K562 (cell line): Measurements from ENCODE around the gene PTPRO. TPM values are rescaled to one million over a fixed set of nuclear protein-coding genes. Genes with fewer than 3 reads are reported as not detected.

Experiments
- ATAC-seq: fragments of 200-7000 bp; cut with Tn5 transposase; 3 replicates; pipeline ENCODE4 v1.9.1; 2020; ENCODE audit warnings: moderate library complexity
- BruUV-seq: library from RNA; stranded (reverse); fragments of 400-500 nt; replicated peaks from 2 replicates; lab custom pipeline; 2021; lab: Mats Ljungman, UMichigan
- CTCF ChIA-PET: fragments of 300-600 bp; formaldehyde crosslinking; extraction: SDS; loops from one replicate; lab custom pipeline; 2021; ENCODE audit warnings: low intra/inter-chr PET ratio; lab: Yijun Ruan, JAX
- POLR2A ChIA-PET: fragments of 300-600, 350-650 bp; sonication (Branson Sonifier 250); formaldehyde crosslinking; extraction: SDS; loops from one replicate; lab custom pipeline; 2021; ENCODE audit warnings: antibody characterized with exemption, inconsistent platforms; lab: Yijun Ruan, JAX
- DNase-seq, 4 experiments: peaks; one replicate each; pipeline versions ENCODE4 v3.0.0 to v3.0.0-alpha.2; 2011 to 2018; ENCODE audit warnings: low spot score in 3 of 4, mixed read lengths in 3 of 4; ENCODE audit errors: extremely low read depth in 1 of 4
- FAIRE-seq: peaks from 2 replicates; lab custom pipeline; 2011; peaks lifted over from hg19 to GRCh38; lab: Jason Lieb, UNC
- H2AFZ ChIP-seq: 2 replicates; pipeline ENCODE4 v1.6.0; 2011; ENCODE audit warnings: low read depth, low read length, control low read depth, inconsistent platforms
- H3K27ac ChIP-seq: fragments of 200-600 bp; 3 replicates; pipeline ENCODE4 v1.8.0; 2011; ENCODE audit warnings: low read depth, mild to moderate bottlenecking, control low read depth, inconsistent platforms, low read length, moderate library complexity, mixed read lengths; ENCODE audit errors: extremely low read depth
- H3K27me3 ChIP-seq, 2 experiments: fragments of 300-600 bp in 1 of 2; 2 replicates in 1 of 2; 3 replicates in 1 of 2; pipeline versions ENCODE4 v1.6.0 to v1.8.0; 2011; ENCODE audit warnings: inconsistent platforms in 2 of 2, low read length in 2 of 2, mild to moderate bottlenecking in 1 of 2, mixed read lengths in 1 of 2, moderate library complexity in 1 of 2; ENCODE audit not compliant: control insufficient read depth in 2 of 2, insufficient read depth in 2 of 2
- H3K36me3 ChIP-seq: fragments of 300-600 bp; 3 replicates; pipeline ENCODE4 v1.8.0; 2011; ENCODE audit warnings: mild to moderate bottlenecking, low read length, inconsistent platforms; ENCODE audit not compliant: control insufficient read depth, insufficient read depth
- H3K4me1 ChIP-seq, 2 experiments: fragments of 200-600 bp in 1 of 2; replicated peaks in 1 of 2; 2 replicates in 1 of 2; 3 replicates in 1 of 2; pipeline versions ENCODE4 v1.5.1 to v1.8.0; 2011; ENCODE audit warnings: inconsistent platforms in 2 of 2, low read length in 2 of 2, mild to moderate bottlenecking in 1 of 2, mixed read lengths in 1 of 2, moderate library complexity in 1 of 2; ENCODE audit not compliant: control insufficient read depth in 2 of 2, insufficient read depth in 2 of 2
- H3K4me2 ChIP-seq: 2 replicates; pipeline ENCODE4 v1.6.1; 2011; ENCODE audit warnings: low read length, control low read depth, inconsistent platforms, mixed read lengths; ENCODE audit not compliant: insufficient read depth
- H3K4me3 ChIP-seq: fragments of 200-600 bp; sonication (generic), shearing (Covaris generic); 2 replicates; pipeline ENCODE4 v1.5.1; 2016; ENCODE audit warnings: control low read depth, inconsistent platforms
- H3K79me2 ChIP-seq: fragments of 200-600 bp; 3 replicates; pipeline ENCODE4 v1.8.0; 2011; ENCODE audit warnings: low read length, inconsistent platforms; ENCODE audit not compliant: control insufficient read depth, insufficient read depth
- H3K9ac ChIP-seq, 2 experiments: 2 replicates each; pipeline versions ENCODE4 v1.6.0 to v1.6.1; 2011; ENCODE audit warnings: low read depth in 2 of 2, low read length in 2 of 2, control low read depth in 1 of 2, inconsistent platforms in 1 of 2, mild to moderate bottlenecking in 1 of 2, mixed read lengths in 1 of 2; ENCODE audit not compliant: insufficient read depth in 1 of 2
- H3K9me1 ChIP-seq: one replicate; pipeline ENCODE4 v1.6.0; 2011; ENCODE audit warnings: inconsistent platforms, mild to moderate bottlenecking, low read length, moderate library complexity; ENCODE audit not compliant: control insufficient read depth, insufficient read depth
- H3K9me3 ChIP-seq: replicated peaks from 2 replicates; pipeline ENCODE4 v1.5.1; 2011; ENCODE audit warnings: low read depth, low read length, inconsistent platforms; ENCODE audit not compliant: control insufficient read depth, insufficient read depth
- H4K20me1 ChIP-seq: replicated peaks from 2 replicates; pipeline ENCODE4 v1.6.1; 2011; ENCODE audit warnings: low read length, inconsistent platforms, mixed read lengths; ENCODE audit not compliant: control insufficient read depth, insufficient read depth
- MEF2A ChIP-seq: IDR thresholded peaks from 2 replicates; pipeline ENCODE4 v1.6.1; 2011; ENCODE audit warnings: low read depth, mild to moderate bottlenecking, low read length, moderate library complexity; ENCODE audit not compliant: control insufficient read depth
- TOE1 ChIP-seq, 2 experiments: fragments of 450-650 bp in 1 of 2; sonication (generic) in 1 of 2; formaldehyde crosslinking in 1 of 2; IDR thresholded peaks; 2 replicates each; pipeline versions ENCODE4 v1.7.1 to v1.8.0; 2016 to 2022; ENCODE audit warnings: borderline replicate concordance in 2 of 2, mild to moderate bottlenecking in 2 of 2, antibody characterized with exemption in 1 of 2, inconsistent platforms in 1 of 2, low read depth in 1 of 2, missing genetic modification reagents in 1 of 2, moderate library complexity in 1 of 2
- WGBS: fragments of 100-300 bp; shearing (Covaris generic); methylation state at CpG from one replicate; pipeline ENCODE4 v1.1.6; 2016; ENCODE audit warnings: low coverage, mixed read lengths; ENCODE audit not compliant: insufficient coverage; ENCODE audit errors: missing lambda C conversion rate; 5-methylcytosine and 5-hydroxymethylcytosine counted together
- in situ Hi-C: fragments of 300-500 bp; cut with MboI; formaldehyde crosslinking; loops from 4 replicates; pipeline ENCODE4 v1.15.0; 2018; ENCODE audit warnings: inconsistent platforms, mixed read lengths
- intact Hi-C: fragments of 100-400 bp; cut with micrococcal nuclease; formaldehyde crosslinking; loops from 2 replicates; pipeline ENCODE4 v1.14.2; 2022
- polyA plus RNA-seq, 8 experiments: library from polyadenylated mRNA; depleted of rRNA in 4 of 8; stranded (reverse) in 5 of 8; unstranded in 3 of 8; fragments of >200 nt; fragmentation: Nextera tagmentation in 2 of 8; fragmentation: Illumina TruSeq in 1 of 8; extraction: Ambion mirVana in 2 of 8; extraction: Trizol in 1 of 8; gene quantifications; 2 replicates each; pipeline versions ENCODE4 v1.2.1 to v1.2.3, GENCODE V29; 2011 to 2014; ENCODE audit warnings: inconsistent platforms in 1 of 8, missing spikeins in 1 of 8
- total RNA-seq, 7 experiments: library from RNA; depleted of rRNA in 6 of 7; stranded (reverse); fragments of >200 nt in 6 of 7; fragmentation: Illumina TruSeq in 2 of 7; extraction: Trizol in 2 of 7; gene quantifications; 2 replicates each; pipeline versions ENCODE4 v1.2.1 to v1.2.3, GENCODE V29; 2011 to 2021; ENCODE audit warnings: low replicate concordance in 1 of 7
- TF ChIP-seq, protein P1 (sequence below): IDR thresholded peaks from 3 replicates; pipeline ENCODE4 v1.6.1; 2011; ENCODE audit warnings: borderline replicate concordance, mild to moderate bottlenecking; ENCODE audit not compliant: insufficient read length, insufficient read depth

The PTPRO gene
- total and polyA plus RNA-seq, 9 of the 15 experiments (the other 6 are each of a cell fraction or from before 2014, with no cell fraction given) = 0.22 TPM; not detected in 8

DNA sequence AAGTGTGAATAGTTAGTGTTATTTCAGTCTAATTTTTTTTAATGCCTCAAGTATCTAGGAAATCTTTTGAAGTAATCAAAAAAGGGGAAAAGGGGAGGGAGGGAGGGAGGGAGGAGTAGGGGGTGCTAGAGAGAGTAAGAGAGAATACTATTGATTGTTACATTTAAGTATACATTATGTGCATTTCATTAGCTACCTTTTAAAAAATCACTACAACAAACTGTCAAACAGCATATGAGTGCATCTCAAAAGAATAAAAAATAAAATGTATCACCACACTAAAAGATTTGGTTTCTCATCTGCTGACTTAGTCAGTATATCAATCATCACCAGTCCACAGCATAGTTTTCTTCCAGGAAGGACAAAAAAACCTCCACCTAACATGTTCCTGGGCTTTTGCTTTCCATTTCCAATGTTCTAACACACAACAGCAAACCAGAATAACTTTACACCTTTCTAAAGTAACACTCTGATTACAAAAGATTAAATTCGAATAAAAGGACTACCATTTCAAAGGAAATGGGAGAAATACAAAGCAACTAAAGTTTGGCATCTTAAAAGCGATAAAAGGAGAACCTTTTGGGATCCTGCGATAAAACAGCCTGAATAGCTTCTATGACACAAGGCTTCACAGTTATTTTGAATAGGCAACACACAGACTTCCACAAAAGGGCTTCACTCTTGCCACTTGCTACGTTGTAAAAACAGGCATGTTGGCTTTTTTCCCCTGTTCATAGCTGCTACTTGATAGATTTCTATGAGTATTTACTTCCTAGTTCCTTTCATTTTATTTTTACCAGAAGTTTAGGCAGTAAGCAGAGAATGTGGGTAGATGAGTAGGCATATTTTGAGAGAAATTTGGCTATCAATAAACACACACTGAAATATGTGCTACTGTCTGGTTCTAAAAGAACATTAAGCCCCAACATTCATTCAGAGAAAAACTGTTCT lies 306.0 kb downstream of the PTPRO start:
- Histone ChIP-seq H4K20me1 (no peaks in the 10 kb centered on the region), H3K9ac (no peak overlapping the region), H3K9me1 (no peaks in the 10 kb centered on the region), H3K4me2 (no peak overlapping the region), H2AFZ (no peak overlapping the region), H3K9me3 (no peaks in the 10 kb centered on the region), H3K27ac (no peak overlapping the region), H3K27me3 (no peaks in the 10 kb centered on the region), H3K4me1 (no peaks in the 10 kb centered on the region), H3K36me3 (no peaks in the 10 kb centered on the region), H3K79me2 (no peaks in the 10 kb centered on the region), H3K4me3 (no peak overlapping the region)
- FAIRE-seq (no peak), DNase-seq (no peak), ATAC-seq (no peak)
- intact Hi-C loops (no loop called here), in situ Hi-C loops (no loop called here)
- CTCF ChIA-PET = no interaction called here
- WGBS = 0% methylated on average over 4 of the region's 4 CpGs
- TF ChIP-seq TOE1 (IDR thresholded peaks at IDR 0.05; ENCODE audit: borderline replicate concordance) (no peak), TOE1 (CRISPR knock-in tag; IDR thresholded peaks at IDR 0.05; ENCODE audit: borderline replicate concordance, low read depth) (no peak), MEF2A (no peak)
- TF ChIP-seq, protein P1, sequence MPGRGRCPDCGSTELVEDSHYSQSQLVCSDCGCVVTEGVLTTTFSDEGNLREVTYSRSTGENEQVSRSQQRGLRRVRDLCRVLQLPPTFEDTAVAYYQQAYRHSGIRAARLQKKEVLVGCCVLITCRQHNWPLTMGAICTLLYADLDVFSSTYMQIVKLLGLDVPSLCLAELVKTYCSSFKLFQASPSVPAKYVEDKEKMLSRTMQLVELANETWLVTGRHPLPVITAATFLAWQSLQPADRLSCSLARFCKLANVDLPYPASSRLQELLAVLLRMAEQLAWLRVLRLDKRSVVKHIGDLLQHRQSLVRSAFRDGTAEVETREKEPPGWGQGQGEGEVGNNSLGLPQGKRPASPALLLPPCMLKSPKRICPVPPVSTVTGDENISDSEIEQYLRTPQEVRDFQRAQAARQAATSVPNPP = no peak
- POLR2A ChIA-PET = no interaction called here
- no TSS peak for BruUV-seq
